Gastroesophageal sphincter (tissue), 4 donors: ENCODE measurements around the gene COQ8B. TPM values are rescaled to one million over a fixed set of nuclear protein-coding genes. Genes with fewer than 3 reads are reported as not detected.

ENCODE experiments used
- ATAC-seq: fragments of 150-250 bp; one replicate; pipeline ENCODE4 v1.9.1; 2016; ENCODE audit warnings: mild to moderate bottlenecking, moderate library complexity
- H3K27ac ChIP-seq, 4 donors: fragments of 200-600 bp; sonication (generic) in 3 of 4; 1 replicate in 3 of 4; 2 replicates in 1 of 4; pipeline ENCODE4 v1.5.1; 2016 to 2019
- H3K27me3 ChIP-seq: fragments of 200-600 bp; sonication (generic); one replicate; pipeline ENCODE4 v1.5.1; 2019
- H3K36me3 ChIP-seq, 2 donors: fragments of 200-600 bp; sonication (generic); one replicate each; pipeline ENCODE4 v1.5.1; 2019; ENCODE audit warnings: control low read depth in 1 of 2
- H3K4me1 ChIP-seq, 3 donors: fragments of 200-600 bp; sonication (generic); 1 replicate in 2 of 3; 2 replicates in 1 of 3; pipeline ENCODE4 v1.5.1; 2016 to 2019; ENCODE audit warnings: control low read depth in 2 of 3
- H3K4me3 ChIP-seq, 2 donors: fragments of 200-600 bp; sonication (generic); one replicate each; pipeline ENCODE4 v1.5.1; 2019; ENCODE audit warnings: mild to moderate bottlenecking in 1 of 2, moderate library complexity in 1 of 2
- H3K9me3 ChIP-seq, 3 donors: fragments of 200-600 bp; sonication (generic); one replicate each; pipeline ENCODE4 v1.5.1; 2017 to 2019; ENCODE audit warnings: control low read depth in 2 of 3
- EP300 ChIP-seq: sonication (generic); formaldehyde crosslinking; IDR thresholded peaks from one replicate; pipeline ENCODE4 v1.6.1; 2017; ENCODE audit warnings: antibody characterized with exemption, mild to moderate bottlenecking
- POLR2A ChIP-seq, 2 donors: fragments of 450-650 bp; IDR thresholded peaks; one replicate each; pipeline ENCODE4 v1.6.1; 2017; ENCODE audit warnings: antibody characterized with exemption in 2 of 2, mild to moderate bottlenecking in 2 of 2, moderate library complexity in 1 of 2
- POLR2AphosphoS5 ChIP-seq: sonication (generic); formaldehyde crosslinking; IDR thresholded peaks from one replicate; pipeline ENCODE4 v1.6.1; 2017; ENCODE audit warnings: antibody characterized with exemption
- WGBS, 2 donors: methylation state at CpG; one replicate each; pipeline ENCODE4 v1.1.5; 2018; ENCODE audit warnings: low coverage in 1 of 2; 5-methylcytosine and 5-hydroxymethylcytosine counted together
- total RNA-seq, 4 donors: library from RNA; depleted of rRNA; stranded (reverse); fragments of >200 nt; gene quantifications; one replicate each; pipeline ENCODE4 v1.1.0, GENCODE V29; 2016
- TF ChIP-seq, protein P1 (sequence below), 4 experiments: fragments of 200-600 bp in 2 of 4; fragments of 450-650 bp in 2 of 4; sonication (generic) in 1 of 4; IDR thresholded peaks; one replicate each; pipeline ENCODE4 v1.5.1; 2017 to 2019; ENCODE audit warnings: antibody characterized with exemption in 4 of 4, mild to moderate bottlenecking in 2 of 4, moderate library complexity in 2 of 4

Gene COQ8B
- total RNA-seq, 4 donors from 2014 or later, result 27.3 to 50.5 (median 44.7) TPM

DNA sequence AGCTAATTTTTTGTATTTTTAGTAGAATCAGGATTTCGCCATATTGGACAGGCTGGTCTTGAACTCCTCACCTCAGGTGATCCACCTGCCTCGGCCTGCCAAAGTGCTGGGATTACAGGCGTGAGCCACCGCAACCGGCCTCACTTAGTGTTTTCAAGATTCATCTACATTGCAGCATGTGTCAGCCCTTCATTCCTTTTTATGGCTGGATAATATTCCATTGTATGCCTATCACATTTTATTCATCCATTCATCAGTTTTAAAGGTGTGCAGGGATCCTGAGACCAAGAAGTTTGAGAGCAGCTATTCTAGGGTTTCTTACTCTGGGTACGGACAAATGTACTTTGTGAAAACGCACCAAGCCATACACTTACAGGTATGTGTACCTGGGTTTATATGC is 9.1 kb downstream of the COQ8B start:
- no peak overlapping the region for H3K4me3 ChIP-seq
- no peak for TF ChIP-seq EP300
- TF ChIP-seq, protein P1, sequence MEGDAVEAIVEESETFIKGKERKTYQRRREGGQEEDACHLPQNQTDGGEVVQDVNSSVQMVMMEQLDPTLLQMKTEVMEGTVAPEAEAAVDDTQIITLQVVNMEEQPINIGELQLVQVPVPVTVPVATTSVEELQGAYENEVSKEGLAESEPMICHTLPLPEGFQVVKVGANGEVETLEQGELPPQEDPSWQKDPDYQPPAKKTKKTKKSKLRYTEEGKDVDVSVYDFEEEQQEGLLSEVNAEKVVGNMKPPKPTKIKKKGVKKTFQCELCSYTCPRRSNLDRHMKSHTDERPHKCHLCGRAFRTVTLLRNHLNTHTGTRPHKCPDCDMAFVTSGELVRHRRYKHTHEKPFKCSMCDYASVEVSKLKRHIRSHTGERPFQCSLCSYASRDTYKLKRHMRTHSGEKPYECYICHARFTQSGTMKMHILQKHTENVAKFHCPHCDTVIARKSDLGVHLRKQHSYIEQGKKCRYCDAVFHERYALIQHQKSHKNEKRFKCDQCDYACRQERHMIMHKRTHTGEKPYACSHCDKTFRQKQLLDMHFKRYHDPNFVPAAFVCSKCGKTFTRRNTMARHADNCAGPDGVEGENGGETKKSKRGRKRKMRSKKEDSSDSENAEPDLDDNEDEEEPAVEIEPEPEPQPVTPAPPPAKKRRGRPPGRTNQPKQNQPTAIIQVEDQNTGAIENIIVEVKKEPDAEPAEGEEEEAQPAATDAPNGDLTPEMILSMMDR (IDR thresholded peaks at IDR 0.05), result no peak
- TF ChIP-seq POLR2A (IDR thresholded peaks at IDR 0.05), result no peak
- TF ChIP-seq POLR2AphosphoS5, result no peak
- no peak for ATAC-seq
- H3K27ac ChIP-seq, result no peak overlapping the region
- peaks cover 0 to 99% of the 10 kb centered on the region in 2 donors for H3K36me3 ChIP-seq
- no peaks in the 10 kb centered on the region for H3K9me3 ChIP-seq
- H3K27me3 ChIP-seq, result no peaks in the 10 kb centered on the region
- H3K4me1 ChIP-seq, result peaks cover 0 to 9% (median 0%) of the 10 kb centered on the region in 3 donors
- WGBS, 2 donors, result 95 to 97% methylated on average over 7 of the region's 7 CpGs

DNA sequence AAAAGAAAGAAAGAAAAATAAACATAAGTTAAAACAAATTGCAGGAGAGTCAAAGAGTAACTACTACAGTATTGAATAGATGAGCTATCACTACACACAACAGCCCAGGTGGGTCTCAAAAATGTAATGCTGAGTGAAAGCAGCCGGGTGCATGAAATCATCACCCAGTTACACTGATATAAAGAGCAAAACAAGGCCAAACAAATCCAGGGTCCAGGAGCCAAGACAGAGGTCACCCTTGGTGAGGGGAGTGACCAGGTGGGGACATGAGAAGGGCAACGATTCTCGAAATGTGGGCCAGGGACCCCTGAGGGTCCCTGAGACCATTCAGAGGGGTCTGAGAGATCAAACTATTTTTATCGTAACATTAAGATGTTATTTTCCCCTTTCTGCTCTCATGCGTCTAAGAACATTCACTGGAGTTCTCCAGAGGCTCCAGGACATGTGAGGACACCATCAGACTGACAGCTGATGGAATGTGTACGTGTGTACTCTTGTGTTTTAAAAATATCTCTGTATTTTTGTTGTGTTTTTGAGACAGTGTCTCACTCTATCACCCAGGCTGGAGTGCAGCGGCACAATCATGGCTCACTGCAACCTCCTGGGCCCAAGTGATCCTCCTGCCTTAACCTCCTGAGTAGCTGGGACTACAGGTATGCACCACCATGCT is 10.6 kb downstream of the COQ8B start:
- WGBS, 2 donors, result 54 to 80% methylated on average over 6 to 7 of the region's 7 CpGs
- TF ChIP-seq EP300, result no peak
- TF ChIP-seq POLR2AphosphoS5, result no peak
- TF ChIP-seq POLR2A (IDR thresholded peaks at IDR 0.05), result no peak
- TF ChIP-seq, protein P1 (IDR thresholded peaks at IDR 0.05), result no peak
- Histone ChIP-seq H3K9me3 (no peaks in the 10 kb centered on the region), H3K4me3 (no peak overlapping the region), H3K27ac (no peak overlapping the region), H3K4me1 (peaks cover 0 to 16% (median 0%) of the 10 kb centered on the region in 3 donors), H3K36me3 (peaks cover 0 to 100% of the 10 kb centered on the region in 2 donors), H3K27me3 (no peaks in the 10 kb centered on the region)
- no peak for ATAC-seq

DNA sequence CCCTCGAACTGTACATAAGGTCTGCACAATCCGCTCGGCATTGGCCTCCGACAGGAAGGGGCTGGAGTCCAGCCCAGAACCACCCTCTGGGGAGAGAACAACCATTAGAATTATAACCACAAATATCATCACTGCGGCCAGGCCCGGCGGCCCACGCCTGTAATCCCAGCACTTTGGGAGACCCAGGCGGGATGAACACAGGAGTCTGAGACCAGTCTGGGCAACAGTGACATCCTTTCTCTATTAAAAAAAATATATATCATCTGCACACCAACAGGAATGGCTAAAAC is 11.4 kb downstream of the COQ8B start:
- no peak for TF ChIP-seq EP300
- TF ChIP-seq, protein P1 (IDR thresholded peaks at IDR 0.05), result no peak
- no peak for TF ChIP-seq POLR2AphosphoS5
- Histone ChIP-seq H3K4me3 (no peak overlapping the region), H3K36me3 (peaks cover 0 to 100% of the 10 kb centered on the region in 2 donors), H3K27me3 (no peaks in the 10 kb centered on the region), H3K27ac (no peak overlapping the region), H3K4me1 (peaks cover 0 to 16% (median 0%) of the 10 kb centered on the region in 3 donors), H3K9me3 (no peaks in the 10 kb centered on the region)
- no peak for ATAC-seq
- WGBS, 2 donors, result no CpG with 5 or more reads among the region's 9 CpGs

DNA sequence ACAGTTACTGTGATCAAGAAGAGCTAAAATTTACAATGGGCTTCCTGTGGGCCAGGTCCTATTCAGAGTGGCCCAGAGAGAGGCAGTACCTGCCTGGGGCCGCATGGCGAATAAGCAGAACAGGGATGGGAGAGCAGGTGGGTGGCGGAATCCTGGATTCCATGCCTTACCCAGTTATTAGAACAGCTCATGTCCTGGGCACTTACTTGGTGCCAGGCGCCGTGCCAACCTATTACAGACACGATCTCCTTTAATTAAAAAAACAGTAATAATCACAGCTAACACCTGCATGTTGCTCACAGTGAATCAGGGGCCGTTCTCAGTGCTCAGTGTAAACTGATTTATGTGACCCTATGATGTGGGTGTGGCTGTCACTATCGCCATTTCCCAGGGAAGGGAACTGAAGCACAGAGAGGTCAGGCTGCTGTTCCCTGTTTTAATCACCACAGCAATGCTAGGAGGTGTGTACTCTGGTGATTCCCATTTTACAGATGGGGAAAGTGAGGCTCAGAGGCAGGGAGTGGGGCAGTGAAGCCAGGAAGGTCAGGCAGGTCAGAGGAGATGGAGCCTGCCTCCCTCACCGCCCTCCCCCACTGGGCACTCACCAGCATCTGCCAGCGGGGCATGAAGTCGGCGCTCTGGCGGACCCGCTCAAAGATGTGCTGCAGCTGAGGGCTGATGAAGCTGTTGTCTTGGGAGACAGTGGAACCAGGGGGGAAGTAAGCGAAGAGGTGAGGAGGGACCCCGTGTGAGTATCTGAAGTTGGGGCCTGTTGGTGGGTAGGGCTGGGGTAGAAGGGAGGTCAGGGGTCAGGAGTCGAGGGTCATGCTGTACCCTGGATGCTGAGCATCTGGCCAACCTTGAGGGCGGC is 12.0 kb downstream of the COQ8B start:
- Histone ChIP-seq H3K4me3 (no peak overlapping the region), H3K27me3 (no peaks in the 10 kb centered on the region), H3K27ac (no peak overlapping the region), H3K36me3 (peaks cover 0 to 100% of the 10 kb centered on the region in 2 donors), H3K4me1 (peaks cover 0 to 16% (median 0%) of the 10 kb centered on the region in 3 donors), H3K9me3 (no peaks in the 10 kb centered on the region)
- no peak for ATAC-seq
- TF ChIP-seq POLR2AphosphoS5 (no peak), EP300 (no peak), POLR2A (IDR thresholded peaks at IDR 0.05) (no peak)
- TF ChIP-seq, protein P1 (IDR thresholded peaks at IDR 0.05), result no peak
- 78 to 89% methylated on average over 4 to 11 of the region's 18 CpGs for WGBS, 2 donors
